ENCODE measurements around the gene HNRNPUL1. TPM values are rescaled to one million over a fixed set of nuclear protein-coding genes. Genes with fewer than 3 reads are reported as not detected.
"Not testable (repeated sequence)": the region's sequence is repeated elsewhere in the genome, so short reads cannot be mapped to it uniquely, and the experiment has no call there.

The HNRNPUL1 gene
- polyA plus RNA-seq, 2 donors = 64.9 to 73.4 TPM

DNA sequence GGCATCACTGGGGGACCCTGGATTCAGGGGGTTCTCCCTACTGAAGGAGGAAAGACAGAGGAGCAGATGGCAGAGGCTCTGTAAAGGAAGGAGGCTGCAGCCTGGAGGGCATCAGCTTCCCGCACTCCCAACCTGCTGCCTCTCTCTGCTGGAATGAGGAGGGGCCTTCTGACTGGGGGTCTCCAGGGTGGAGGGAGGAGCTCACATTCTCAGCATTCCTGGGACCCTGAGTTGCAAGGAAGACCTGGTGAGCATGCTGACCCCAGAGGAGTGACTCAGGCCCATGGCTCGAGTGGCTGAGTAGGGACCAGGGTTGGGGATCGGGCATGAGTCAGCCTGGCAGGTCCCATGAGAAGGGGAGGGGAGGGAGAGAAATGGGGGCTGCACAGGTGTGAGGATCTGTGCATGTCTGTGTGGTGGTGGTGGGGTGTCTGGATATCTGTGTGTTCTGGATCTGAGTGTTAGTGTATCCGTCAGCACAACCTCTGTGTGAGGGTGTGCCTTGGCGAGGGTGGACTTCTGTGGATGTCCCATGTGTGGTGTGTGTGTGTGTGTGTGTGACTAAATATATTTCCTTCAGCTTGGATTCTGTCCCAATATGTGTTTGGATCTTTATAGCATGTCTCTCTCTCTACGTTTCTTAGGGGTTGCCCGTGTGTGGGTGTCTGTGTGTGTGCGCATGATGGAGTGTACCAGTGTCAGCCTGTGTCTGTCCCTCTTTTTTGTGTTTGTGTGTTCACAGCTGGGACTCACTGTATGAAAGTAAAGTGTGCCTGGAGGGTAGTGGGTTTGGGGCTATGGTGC is 40.5 kb upstream of the HNRNPUL1 start:
- H3K36me3 ChIP-seq (ENCODE audit: control insufficient read depth in 2 of 2, insufficient read depth in 2 of 2, low read length in 1 of 2) = peaks cover 0 to 3% of the 10 kb centered on the region in 2 donors
- WGBS, 2 donors = 44 to 50% methylated on average over 8 of the region's 8 CpGs
- no peaks in the 10 kb centered on the region for H3K9me3 ChIP-seq (ENCODE audit: control insufficient read depth in 2 of 2, insufficient read depth in 1 of 2, low read depth in 1 of 2, low read length in 1 of 2)
- H3K27me3 ChIP-seq (ENCODE audit: control insufficient read depth in 1 of 2, insufficient read depth in 2 of 2, low read length in 2 of 2) = no peaks in the 10 kb centered on the region
- peak overlapping the region in 1 of 2 donors; percentile 34 for H3K27ac ChIP-seq (ENCODE audit: low read depth in 2 of 2, low read length in 1 of 2)
- H3K4me1 ChIP-seq (ENCODE audit: control insufficient read depth in 2 of 2, insufficient read depth in 2 of 2, low read length in 1 of 2) = peaks cover 8 to 13% of the 10 kb centered on the region in 2 donors
- H3K4me3 ChIP-seq (ENCODE audit: low read depth in 1 of 2, low read length in 2 of 2) = no peak overlapping the region

GRCh38 chr19:41224632-41225031 is 39.5 kb upstream of the HNRNPUL1 start:
- H3K36me3 ChIP-seq (ENCODE audit: control insufficient read depth in 2 of 2, insufficient read depth in 2 of 2, low read length in 1 of 2) = peaks cover 0 to 3% of the 10 kb centered on the region in 2 donors
- no peaks in the 10 kb centered on the region for H3K27me3 ChIP-seq (ENCODE audit: control insufficient read depth in 1 of 2, insufficient read depth in 2 of 2, low read length in 2 of 2)
- no peak overlapping the region for H3K4me3 ChIP-seq (ENCODE audit: low read depth in 1 of 2, low read length in 2 of 2)
- peak overlapping the region in 1 of 2 donors; percentile 6 for H3K27ac ChIP-seq (ENCODE audit: low read depth in 2 of 2, low read length in 1 of 2)
- 92% methylated on average over 7 of the region's 7 CpGs for WGBS, 2 donors
- peaks cover 3 to 13% of the 10 kb centered on the region in 2 donors for H3K4me1 ChIP-seq (ENCODE audit: control insufficient read depth in 2 of 2, insufficient read depth in 2 of 2, low read length in 1 of 2)
- H3K9me3 ChIP-seq (ENCODE audit: control insufficient read depth in 2 of 2, insufficient read depth in 1 of 2, low read depth in 1 of 2, low read length in 1 of 2) = no peaks in the 10 kb centered on the region

GRCh38 chr19:41225238-41226052 is 38.7 kb upstream of the HNRNPUL1 start:
- WGBS, 2 donors = 46 to 49% methylated on average over 29 of the region's 29 CpGs
- Histone ChIP-seq H3K27ac (ENCODE audit: low read depth in 2 of 2, low read length in 1 of 2) (peak overlapping the region; percentile 80 to 81), H3K4me3 (ENCODE audit: low read depth in 1 of 2, low read length in 2 of 2) (peak overlapping the region; percentile 43 to 51), H3K9me3 (ENCODE audit: control insufficient read depth in 2 of 2, insufficient read depth in 1 of 2, low read depth in 1 of 2, low read length in 1 of 2) (no peaks in the 10 kb centered on the region), H3K27me3 (ENCODE audit: control insufficient read depth in 1 of 2, insufficient read depth in 2 of 2, low read length in 2 of 2) (no peaks in the 10 kb centered on the region), H3K4me1 (ENCODE audit: control insufficient read depth in 2 of 2, insufficient read depth in 2 of 2, low read length in 1 of 2) (peaks cover under 1 to 13% of the 10 kb centered on the region in 2 donors), H3K36me3 (ENCODE audit: control insufficient read depth in 2 of 2, insufficient read depth in 2 of 2, low read length in 1 of 2) (peaks cover 0 to under 1% of the 10 kb centered on the region in 2 donors)

- Histone ChIP-seq H3K4me1 (ENCODE audit: control insufficient read depth in 2 of 2, insufficient read depth in 2 of 2, low read length in 1 of 2) (peaks cover 0 to 11% of the 10 kb centered on the region in 2 donors), H3K4me3 (ENCODE audit: low read depth in 1 of 2, low read length in 2 of 2) (peak overlapping the region; percentile 43 to 51)
- WGBS, 2 donors = 4 to 6% methylated on average over 56 to 67 of the region's 67 CpGs
These were observed 37.9 kb upstream of the HNRNPUL1 start for GRCh38 chr19:41226053-41226873.

GRCh38 chr19:41226874-41227390 is 37.2 kb upstream of the HNRNPUL1 start:
- Histone ChIP-seq H3K4me1 (ENCODE audit: control insufficient read depth in 2 of 2, insufficient read depth in 2 of 2, low read length in 1 of 2) (peaks cover 0 to 11% of the 10 kb centered on the region in 2 donors), H3K27me3 (ENCODE audit: control insufficient read depth in 1 of 2, insufficient read depth in 2 of 2, low read length in 2 of 2) (no peaks in the 10 kb centered on the region), H3K4me3 (ENCODE audit: low read depth in 1 of 2, low read length in 2 of 2) (peak overlapping the region; percentile 43 to 51), H3K36me3 (ENCODE audit: control insufficient read depth in 2 of 2, insufficient read depth in 2 of 2, low read length in 1 of 2) (no peaks in the 10 kb centered on the region), H3K9me3 (ENCODE audit: control insufficient read depth in 2 of 2, insufficient read depth in 1 of 2, low read depth in 1 of 2, low read length in 1 of 2) (no peaks in the 10 kb centered on the region), H3K27ac (ENCODE audit: low read depth in 2 of 2, low read length in 1 of 2) (peak overlapping the region; percentile 80 to 81)
- 52 to 58% methylated on average over 9 of the region's 9 CpGs for WGBS, 2 donors

More at GRCh38 chr19:41226053-41226873, 37.9 kb upstream of the HNRNPUL1 start:
- H3K27me3 ChIP-seq (ENCODE audit: control insufficient read depth in 1 of 2, insufficient read depth in 2 of 2, low read length in 2 of 2) = no peaks in the 10 kb centered on the region
- no peaks in the 10 kb centered on the region for H3K36me3 ChIP-seq (ENCODE audit: control insufficient read depth in 2 of 2, insufficient read depth in 2 of 2, low read length in 1 of 2)
- no peaks in the 10 kb centered on the region for H3K9me3 ChIP-seq (ENCODE audit: control insufficient read depth in 2 of 2, insufficient read depth in 1 of 2, low read depth in 1 of 2, low read length in 1 of 2)
- H3K27ac ChIP-seq (ENCODE audit: low read depth in 2 of 2, low read length in 1 of 2) = peak overlapping the region; percentile 80 to 81

DNA sequence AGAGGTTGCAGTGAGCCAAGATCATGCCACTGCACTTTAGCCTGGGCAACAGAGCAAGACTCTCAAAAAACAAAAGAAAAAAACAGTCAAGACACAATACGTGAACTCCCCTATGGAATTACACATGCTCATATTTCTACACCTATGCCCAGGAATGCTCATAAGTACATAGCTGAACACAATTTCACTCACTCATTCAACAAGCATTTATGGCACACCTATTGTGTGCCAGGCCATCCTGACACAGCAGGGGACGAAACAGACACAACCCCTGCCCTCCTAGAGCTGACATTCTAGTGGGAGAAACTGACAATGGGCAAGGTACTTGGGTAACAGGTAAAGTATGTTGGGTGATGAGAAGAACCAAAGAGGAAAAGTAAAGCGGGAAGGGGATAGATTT is 35.7 kb upstream of the HNRNPUL1 start:
- no peak overlapping the region for H3K4me3 ChIP-seq (ENCODE audit: low read depth in 1 of 2, low read length in 2 of 2)
- no peak overlapping the region for H3K27ac ChIP-seq (ENCODE audit: low read depth in 2 of 2, low read length in 1 of 2)
- peaks cover 0 to 9% of the 10 kb centered on the region in 2 donors for H3K4me1 ChIP-seq (ENCODE audit: control insufficient read depth in 2 of 2, insufficient read depth in 2 of 2, low read length in 1 of 2)
- WGBS, 2 donors = 79 to 81% methylated on average over 3 of the region's 3 CpGs
- H3K27me3 ChIP-seq (ENCODE audit: control insufficient read depth in 1 of 2, insufficient read depth in 2 of 2, low read length in 2 of 2) = no peaks in the 10 kb centered on the region
- no peaks in the 10 kb centered on the region for H3K36me3 ChIP-seq (ENCODE audit: control insufficient read depth in 2 of 2, insufficient read depth in 2 of 2, low read length in 1 of 2)
- H3K9me3 ChIP-seq (ENCODE audit: control insufficient read depth in 2 of 2, insufficient read depth in 1 of 2, low read depth in 1 of 2, low read length in 1 of 2) = no peaks in the 10 kb centered on the region

DNA sequence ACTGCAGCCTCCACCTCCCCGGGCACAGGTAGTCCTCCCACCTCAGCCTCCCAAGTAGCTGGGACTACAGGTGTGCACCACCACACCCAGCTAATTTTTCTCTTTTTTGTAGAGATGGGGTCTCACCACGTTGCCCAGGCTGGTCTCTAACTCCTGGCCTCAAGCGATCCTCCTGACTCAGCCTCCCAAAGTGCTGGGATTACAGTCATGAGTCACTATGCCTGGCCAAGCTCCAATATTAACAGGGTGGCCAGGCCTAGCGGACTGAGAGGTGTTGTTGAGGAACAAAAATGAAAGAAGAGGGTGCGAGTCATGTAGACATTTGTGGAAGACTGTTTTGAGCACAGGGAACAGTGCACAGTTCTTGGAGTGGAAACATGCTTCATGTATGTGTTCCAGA is 34.8 kb upstream of the HNRNPUL1 start:
- H3K27ac ChIP-seq (ENCODE audit: low read depth in 2 of 2, low read length in 1 of 2); H3K9me3 ChIP-seq (ENCODE audit: control insufficient read depth in 2 of 2, insufficient read depth in 1 of 2, low read depth in 1 of 2, low read length in 1 of 2); H3K36me3 ChIP-seq (ENCODE audit: control insufficient read depth in 2 of 2, insufficient read depth in 2 of 2, low read length in 1 of 2); H3K27me3 ChIP-seq (ENCODE audit: control insufficient read depth in 1 of 2, insufficient read depth in 2 of 2, low read length in 2 of 2); H3K4me1 ChIP-seq (ENCODE audit: control insufficient read depth in 2 of 2, insufficient read depth in 2 of 2, low read length in 1 of 2); H3K4me3 ChIP-seq (ENCODE audit: low read depth in 1 of 2, low read length in 2 of 2): not testable (repeated sequence)
- WGBS, 2 donors = 76 to 77% methylated on average over 5 of the region's 5 CpGs

DNA sequence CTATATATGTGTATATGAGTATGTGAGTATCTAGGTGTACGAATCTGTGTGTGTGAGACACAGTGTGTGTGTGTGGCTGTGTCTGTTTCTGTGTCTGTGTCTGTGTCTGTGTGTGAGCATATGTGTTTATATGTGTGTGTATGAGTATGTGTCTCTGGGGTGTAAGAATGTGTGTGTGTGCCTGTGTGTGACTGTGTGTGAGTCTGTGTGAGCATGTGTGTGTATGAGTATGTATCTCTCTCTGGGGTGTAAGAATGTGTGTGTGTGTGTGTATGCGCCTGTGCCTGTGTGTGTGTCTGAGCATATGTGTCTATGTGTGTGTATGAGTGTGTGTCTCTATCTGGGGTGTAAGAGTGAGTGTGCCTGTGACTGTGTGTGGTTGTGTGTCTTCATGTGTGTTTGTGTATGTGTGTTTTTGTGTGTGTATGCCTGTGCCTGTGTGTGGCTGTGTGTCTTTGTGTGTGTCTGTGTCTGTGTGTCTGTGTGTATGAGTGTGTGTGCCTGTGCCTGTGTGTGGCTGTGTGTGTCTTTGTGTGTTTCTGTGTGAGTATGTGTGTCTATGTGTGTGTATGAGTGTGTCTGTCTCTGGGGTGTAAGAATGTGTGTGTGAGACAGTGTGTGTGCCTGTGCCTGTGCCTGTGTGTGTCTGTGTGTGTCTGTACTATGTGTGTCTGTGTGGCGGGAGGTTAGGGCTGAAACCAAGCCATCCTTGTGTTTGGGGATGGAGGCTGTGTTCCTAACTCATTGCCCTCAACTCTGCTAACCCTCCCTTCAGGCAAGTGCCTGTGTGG is 33.9 kb upstream of the HNRNPUL1 start:
- 91 to 93% methylated on average over 3 of the region's 3 CpGs for WGBS, 2 donors
- H3K4me3 ChIP-seq (ENCODE audit: low read depth in 1 of 2, low read length in 2 of 2) = no peak overlapping the region
- no peaks in the 10 kb centered on the region for H3K36me3 ChIP-seq (ENCODE audit: control insufficient read depth in 2 of 2, insufficient read depth in 2 of 2, low read length in 1 of 2)
- H3K9me3 ChIP-seq (ENCODE audit: control insufficient read depth in 2 of 2, insufficient read depth in 1 of 2, low read depth in 1 of 2, low read length in 1 of 2) = no peaks in the 10 kb centered on the region
- no peak overlapping the region for H3K27ac ChIP-seq (ENCODE audit: low read depth in 2 of 2, low read length in 1 of 2)
- peaks cover 0 to 7% of the 10 kb centered on the region in 2 donors for H3K4me1 ChIP-seq (ENCODE audit: control insufficient read depth in 2 of 2, insufficient read depth in 2 of 2, low read length in 1 of 2)
- no peaks in the 10 kb centered on the region for H3K27me3 ChIP-seq (ENCODE audit: control insufficient read depth in 1 of 2, insufficient read depth in 2 of 2, low read length in 2 of 2)

Data from esophagus (tissue), 2 donors.